ENCODE measurements around the gene ZSWIM8. TPM values are rescaled to one million over a fixed set of nuclear protein-coding genes. Genes with fewer than 3 reads are reported as not detected.
"Not testable (repeated sequence)": the region's sequence is repeated elsewhere in the genome, so short reads cannot be mapped to it uniquely, and the experiment has no call there.

Gene ZSWIM8
- total RNA-seq = 45.3 TPM
- long read RNA-seq, full-length matches to known transcripts = 1 of 14 reads
- long read RNA-seq, partial matches to known transcripts = 11 of 14 reads
- long read RNA-seq, other reads (novel, unspliced or antisense) = 2 of 14 reads

- intact Hi-C loops (cut with DNase I) = loop anchor here (2.0 kb wide), 2 partner anchors 26 to 40 kb away; partner anchors contain the start of genes NDST2 and SEC24C
- ATAC-seq (peak; percentile 92), DNase-seq (ENCODE audit: missing footprints) (peak; percentile 94)
Observed at GRCh38 chr10:73785211-73785720, at the start of gene ZSWIM8. ZSWIM8 (plus strand) TSS chr10:73785606; CDS start chr10:73785879, 273 bp downstream.

- not testable (repeated sequence) for ATAC-seq; DNase-seq (ENCODE audit: missing footprints)
- intact Hi-C loops (cut with DNase I) = loop anchor here (5.0 kb wide), 1 partner anchor 93 kb away; no protein-coding TSS in a partner anchor
Observed at GRCh38 chr10:73740501-73741254, 44.7 kb upstream of the ZSWIM8 start.

DNA sequence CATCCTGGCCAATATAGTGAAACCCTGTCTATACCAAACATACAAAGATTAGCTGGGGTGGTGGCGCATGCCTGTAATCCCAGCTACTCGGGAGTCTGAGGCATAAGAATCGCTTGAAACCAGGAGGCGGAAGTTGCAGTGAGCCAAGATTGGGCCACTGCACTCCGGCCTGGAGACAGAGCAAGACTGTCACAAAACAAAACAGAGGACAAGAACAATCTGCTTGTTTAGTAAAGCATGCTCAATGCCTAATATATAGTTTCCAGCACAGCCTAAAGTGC is 43.0 kb upstream of the ZSWIM8 start:
- intact Hi-C loops (cut with DNase I) = loop anchor here (5.0 kb wide), 1 partner anchor 95 kb away; no protein-coding TSS in a partner anchor
- no peak for DNase-seq (ENCODE audit: missing footprints)
- no peak for ATAC-seq

DNA sequence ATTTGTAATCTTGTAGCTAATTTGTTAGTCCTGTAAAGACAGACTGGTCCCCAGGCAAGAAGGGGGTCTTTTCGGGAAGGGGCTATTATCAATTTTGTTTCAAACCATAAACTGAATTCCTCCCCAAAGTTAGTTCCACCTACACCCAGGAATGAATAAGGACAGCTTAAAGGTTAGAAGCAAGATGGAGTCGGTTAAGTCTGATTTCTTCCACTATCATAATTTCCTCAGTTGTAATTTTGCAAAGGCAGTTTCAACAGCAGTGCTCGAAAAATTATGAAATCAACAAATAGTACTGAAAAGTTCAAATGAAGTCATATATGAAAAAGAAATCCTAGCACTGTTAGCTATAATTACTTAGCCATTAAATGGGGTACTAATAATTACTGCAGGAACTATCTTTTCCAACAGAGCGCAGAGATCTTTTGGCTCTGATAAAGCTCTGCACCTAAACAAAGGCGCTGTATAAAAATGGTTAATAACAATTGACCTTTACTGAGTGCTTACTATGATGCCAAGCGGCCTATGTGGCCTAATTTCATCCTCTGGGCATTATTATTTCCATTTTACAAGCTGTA is 42.0 kb upstream of the ZSWIM8 start:
- ATAC-seq = no peak
- intact Hi-C loops (cut with DNase I) = loop anchor here (5.0 kb wide), 1 partner anchor 96 kb away; no protein-coding TSS in a partner anchor
- DNase-seq (ENCODE audit: missing footprints) = no peak

GRCh38 chr10:73743905-73744663 is 41.3 kb upstream of the ZSWIM8 start, which contains the start of gene SEC24C:
SEC24C (plus strand) TSS chr10:73744372; CDS start chr10:73746833, 2,461 bp downstream.
- intact Hi-C loops (cut with DNase I) = loop anchor here (2.0 to 5.0 kb wide), 2 partner anchors 41 to 97 kb away; partner anchors contain the start of gene ZSWIM8
- peak; percentile 96 for ATAC-seq
- DNase-seq (ENCODE audit: missing footprints) = peak; percentile 98

- no peak for DNase-seq (ENCODE audit: missing footprints)
- peak; percentile 21 for ATAC-seq
Observed at GRCh38 chr10:73744664-73744975, 40.8 kb upstream of the ZSWIM8 start.

DNA sequence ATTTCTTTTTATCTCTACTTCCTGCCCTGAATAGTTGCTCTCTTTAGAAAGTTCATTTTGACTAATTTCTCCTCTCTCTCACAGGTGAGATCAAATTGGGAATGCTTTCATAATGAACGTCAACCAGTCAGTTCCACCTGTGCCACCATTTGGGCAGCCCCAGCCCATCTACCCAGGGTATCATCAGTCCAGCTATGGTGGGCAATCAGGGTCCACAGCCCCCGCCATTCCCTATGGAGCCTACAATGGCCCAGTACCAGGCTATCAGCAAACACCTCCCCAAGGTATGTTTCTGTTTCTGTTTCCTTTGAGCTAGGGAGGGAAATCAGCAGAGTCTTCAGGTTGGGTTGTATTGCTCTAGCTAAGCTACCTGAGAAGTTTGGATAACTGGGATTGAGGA is 38.7 kb upstream of the ZSWIM8 start:
- ATAC-seq (no peak), DNase-seq (ENCODE audit: missing footprints) (no peak)
- intact Hi-C loops (cut with DNase I) = no loop called here

More at GRCh38 chr10:73744664-73744975, 40.8 kb upstream of the ZSWIM8 start:
- intact Hi-C loops (cut with DNase I) = loop anchor here (2.0 to 5.0 kb wide), 2 partner anchors 40 to 97 kb away; partner anchors contain the start of gene ZSWIM8

DNA sequence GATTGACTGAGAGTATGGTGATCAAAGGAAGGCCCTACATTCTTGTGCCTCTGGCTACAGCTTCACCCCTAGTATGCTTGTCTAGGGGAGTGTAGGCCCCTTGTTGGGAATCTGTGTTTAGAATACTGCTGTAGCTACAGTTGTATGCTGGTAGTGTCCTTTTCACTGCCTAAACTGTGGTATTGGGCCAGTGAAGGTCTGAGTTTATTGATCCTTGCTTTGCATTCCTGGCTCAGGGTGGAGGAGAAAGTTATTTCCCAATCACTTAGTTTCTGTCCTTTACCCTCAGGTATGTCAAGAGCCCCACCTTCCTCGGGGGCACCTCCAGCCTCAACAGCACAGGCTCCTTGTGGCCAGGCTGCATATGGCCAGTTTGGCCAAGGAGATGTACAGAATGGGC is 34.6 kb upstream of the ZSWIM8 start:
- DNase-seq (ENCODE audit: missing footprints) (no peak), ATAC-seq (no peak)

GRCh38 chr10:73756183-73756582 is 29.2 kb upstream of the ZSWIM8 start:
- ATAC-seq = no peak
- intact Hi-C loops (cut with DNase I) = no loop called here
- DNase-seq (ENCODE audit: missing footprints) = no peak

More for the DNA sequence above, 34.6 kb upstream of the ZSWIM8 start:
- intact Hi-C loops (cut with DNase I) = no loop called here

GRCh38 chr10:73758704-73759511 is 26.5 kb upstream of the ZSWIM8 start:
- intact Hi-C loops (cut with DNase I) = no loop called here
- ATAC-seq = no peak
- DNase-seq (ENCODE audit: missing footprints) = no peak

DNA sequence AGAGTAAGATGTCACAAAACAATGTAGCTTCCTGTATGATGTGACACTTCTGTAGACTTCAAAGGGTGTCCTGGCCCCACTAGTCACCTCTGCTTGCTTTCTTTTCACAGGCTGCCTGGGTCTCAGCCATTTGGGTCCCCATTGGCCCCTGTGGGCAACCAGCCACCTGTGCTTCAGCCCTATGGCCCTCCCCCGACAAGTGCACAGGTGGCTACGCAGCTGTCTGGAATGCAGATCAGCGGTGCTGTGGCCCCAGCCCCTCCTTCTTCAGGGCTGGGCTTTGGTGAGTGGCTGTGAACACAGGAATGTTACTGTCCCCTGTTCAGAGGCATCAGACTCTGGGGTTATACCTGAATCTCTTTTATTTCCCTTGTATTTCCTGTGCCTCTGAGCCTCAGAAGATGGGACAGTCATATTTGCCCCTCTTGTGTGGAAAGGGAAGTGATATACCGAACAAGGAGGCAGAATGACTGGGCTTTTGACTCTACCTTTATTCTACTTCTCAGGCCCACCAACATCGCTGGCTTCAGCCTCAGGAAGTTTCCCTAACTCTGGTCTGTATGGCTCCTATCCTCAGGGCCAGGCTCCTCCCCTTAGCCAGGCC is 25.8 kb upstream of the ZSWIM8 start:
- peak; percentile 26 for ATAC-seq

DNA sequence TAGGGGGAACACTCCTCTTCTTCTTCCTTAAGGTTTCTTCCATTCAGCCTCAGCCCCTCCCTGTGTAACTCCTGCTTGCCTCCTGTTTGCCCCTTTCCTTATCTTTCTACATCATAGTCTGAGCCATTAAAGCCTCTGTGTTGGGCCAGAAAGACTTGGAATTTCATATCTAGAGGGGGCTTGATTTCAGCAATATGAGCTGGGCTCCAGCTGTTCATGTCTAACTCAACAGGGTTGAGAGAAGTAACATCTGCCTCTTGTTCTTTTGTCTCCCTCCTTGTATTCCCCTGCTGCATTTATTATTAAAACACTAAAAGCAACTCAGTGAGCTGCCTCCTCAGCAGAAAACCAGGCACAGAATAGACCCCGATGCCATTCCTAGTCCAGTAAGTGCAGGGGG is 23.6 kb upstream of the ZSWIM8 start:
- ATAC-seq (no peak), DNase-seq (ENCODE audit: missing footprints) (no peak)
- intact Hi-C loops (cut with DNase I) = no loop called here

More for the DNA sequence above, 25.8 kb upstream of the ZSWIM8 start:
- DNase-seq (ENCODE audit: missing footprints) = no peak
- intact Hi-C loops (cut with DNase I) = no loop called here

- intact Hi-C loops (cut with DNase I) = no loop called here
- ATAC-seq (no peak), DNase-seq (ENCODE audit: missing footprints) (no peak)
Observed at GRCh38 chr10:73762915-73763314, 22.5 kb upstream of the ZSWIM8 start.

DNA sequence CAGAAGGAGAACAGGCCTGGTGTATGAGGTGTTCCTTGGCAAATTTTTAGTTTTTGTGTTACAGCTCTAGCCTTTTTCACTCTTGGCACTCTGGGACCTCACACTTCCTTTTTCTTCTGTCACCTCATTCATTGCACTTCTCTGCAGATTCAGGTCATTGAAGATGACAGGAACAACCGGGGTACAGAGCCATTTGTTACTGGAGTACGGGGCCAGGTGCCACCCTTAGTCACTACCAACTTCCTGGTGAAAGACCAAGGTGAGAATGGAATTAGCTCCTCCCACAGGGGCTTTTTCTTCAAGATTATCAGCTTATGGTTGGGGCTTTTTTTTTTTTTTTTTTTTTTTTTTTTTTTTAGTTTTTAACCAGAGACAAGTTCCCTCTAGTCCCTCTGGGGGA is 22.1 kb upstream of the ZSWIM8 start:
- ATAC-seq (no peak), DNase-seq (ENCODE audit: missing footprints) (no peak)
- intact Hi-C loops (cut with DNase I) = no loop called here

DNA sequence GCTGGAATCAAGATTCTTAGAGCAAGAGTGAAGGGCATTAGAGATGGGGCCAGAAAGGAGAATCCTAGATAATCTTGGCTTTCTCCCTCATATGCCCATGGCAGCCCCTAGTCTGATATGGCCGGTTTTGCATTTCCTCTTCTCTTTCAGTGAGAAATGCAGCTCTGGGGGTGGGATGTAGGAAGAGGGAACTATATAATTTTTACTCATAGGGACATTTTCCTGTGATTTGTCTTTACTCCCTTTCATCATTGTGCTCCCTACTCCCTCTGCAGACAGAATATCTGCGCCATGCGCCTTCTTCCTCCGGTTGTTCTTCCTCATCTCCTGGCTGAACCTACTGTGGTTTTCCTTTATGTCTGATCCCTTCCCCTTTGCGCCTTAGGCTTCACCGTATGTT is 20.3 kb upstream of the ZSWIM8 start:
- ATAC-seq = no peak
- intact Hi-C loops (cut with DNase I) = no loop called here
- DNase-seq (ENCODE audit: missing footprints) = no peak

DNA sequence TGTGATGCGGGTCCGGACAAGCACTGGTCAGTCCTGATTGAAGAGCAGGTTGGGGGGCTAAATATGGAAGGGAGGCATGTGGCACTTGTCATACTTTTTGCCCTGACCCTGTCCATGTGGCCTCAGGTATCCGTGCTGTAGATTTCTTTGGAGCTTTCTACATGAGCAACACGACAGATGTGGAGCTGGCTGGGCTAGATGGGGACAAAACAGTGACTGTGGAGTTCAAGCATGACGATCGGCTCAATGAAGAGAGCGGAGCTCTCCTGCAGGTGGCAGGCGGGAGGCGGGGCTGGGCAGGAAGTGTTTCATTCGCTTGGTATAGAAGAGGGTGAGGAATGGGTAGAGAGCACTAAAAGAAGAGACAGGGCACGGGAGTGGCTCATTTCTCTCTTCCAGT is 16.5 kb upstream of the ZSWIM8 start:
- ATAC-seq (no peak), DNase-seq (ENCODE audit: missing footprints) (no peak)
- intact Hi-C loops (cut with DNase I) = no loop called here

DNA sequence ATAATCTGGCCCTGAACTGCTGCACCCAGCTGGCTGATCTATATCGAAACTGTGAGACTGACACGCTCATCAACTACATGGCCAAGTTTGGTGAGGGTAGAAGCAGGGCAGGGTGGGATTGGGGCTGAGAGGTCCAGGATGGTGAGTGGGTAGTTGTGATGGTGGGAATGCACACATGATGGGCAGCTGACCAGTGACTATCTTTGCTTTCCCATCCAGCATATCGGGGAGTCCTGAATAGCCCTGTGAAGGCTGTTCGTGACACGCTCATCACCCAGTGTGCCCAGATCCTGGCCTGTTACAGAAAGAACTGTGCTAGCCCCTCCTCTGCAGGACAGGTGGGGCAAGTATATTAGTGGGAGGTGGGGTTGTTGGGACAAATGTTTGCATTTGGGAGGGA is 16.0 kb upstream of the ZSWIM8 start:
- DNase-seq (ENCODE audit: missing footprints) (no peak), ATAC-seq (no peak)
- intact Hi-C loops (cut with DNase I) = no loop called here

DNA sequence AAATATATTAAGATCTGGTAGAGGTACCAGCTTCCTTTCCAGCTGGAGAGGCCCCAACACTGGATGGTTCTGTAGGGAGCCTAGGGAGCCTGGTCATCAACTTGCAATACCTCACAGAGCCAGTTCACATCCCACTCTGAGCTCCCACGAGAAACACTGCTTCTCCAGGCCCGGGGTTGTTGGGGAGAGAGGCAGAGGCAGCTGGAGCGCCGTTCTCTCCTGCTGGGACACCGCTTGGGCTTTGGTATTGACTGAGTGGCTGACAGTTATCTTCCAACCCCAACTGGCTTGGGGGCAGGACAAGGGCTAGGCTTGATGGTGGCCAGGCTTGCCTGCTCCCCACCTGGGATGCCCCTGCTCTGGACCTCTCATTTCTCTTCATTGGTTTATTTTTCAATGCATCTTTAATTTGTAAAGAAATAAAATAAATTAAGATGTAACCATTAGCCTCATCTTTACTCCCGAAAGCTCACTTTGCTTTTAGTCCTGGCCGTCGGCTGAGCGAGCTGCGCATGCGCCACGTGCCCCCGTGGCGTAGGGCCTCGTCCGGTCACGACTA is 13.6 kb upstream of the ZSWIM8 start:
- ATAC-seq = peak; percentile 12
- intact Hi-C loops (cut with DNase I) = no loop called here
- DNase-seq (ENCODE audit: missing footprints) = peak; percentile 97
